Activated T-helper 1 cell treated with Interleukin-2 at 50 U/mL for 16 hours (primary cell): Measurements from ENCODE around the gene MYO16.
"Not testable (repeated sequence)": the region's sequence is repeated elsewhere in the genome, so short reads cannot be mapped to it uniquely, and the experiment has no call there.

Experiments
- DNase-seq: peaks from one replicate; pipeline ENCODE4 v3.0.0-alpha.2; 2020; ENCODE audit warnings: low read depth

MYO16 gene

GRCh38 chr13:109074436-109074835 lies 445.0 kb downstream of the MYO16 start:
- no peak for DNase-seq

- DNase-seq, result no peak
Observed at GRCh38 chr13:109074853-109075252, 445.4 kb downstream of the MYO16 start.

GRCh38 chr13:109087916-109088623 lies 458.7 kb downstream of the MYO16 start:
- DNase-seq, result no peak

- no peak for DNase-seq
Observed at GRCh38 chr13:109088624-109088917, 459.2 kb downstream of the MYO16 start.

GRCh38 chr13:109090796-109091195 lies 461.4 kb downstream of the MYO16 start:
- no peak for DNase-seq

- DNase-seq, result no peak
Observed at GRCh38 chr13:109091249-109091648, 461.8 kb downstream of the MYO16 start.

GRCh38 chr13:109092186-109092585 lies 462.8 kb downstream of the MYO16 start:
- DNase-seq, result not testable (repeated sequence)

- no peak for DNase-seq
Observed at GRCh38 chr13:109093998-109094397, 464.6 kb downstream of the MYO16 start.

GRCh38 chr13:109095126-109095525 lies 465.7 kb downstream of the MYO16 start:
- DNase-seq, result no peak

- no peak for DNase-seq
Observed at GRCh38 chr13:109096101-109096500, 466.7 kb downstream of the MYO16 start.

- no peak for DNase-seq
Observed at GRCh38 chr13:109100705-109101304, 471.4 kb downstream of the MYO16 start.

GRCh38 chr13:109101550-109102144 lies 472.2 kb downstream of the MYO16 start:
- no peak for DNase-seq

GRCh38 chr13:109105899-109106298 lies 476.5 kb downstream of the MYO16 start:
- DNase-seq, result no peak

- no peak for DNase-seq
Observed at GRCh38 chr13:109110159-109110558, 480.7 kb downstream of the MYO16 start.

GRCh38 chr13:109111141-109111540 lies 481.7 kb downstream of the MYO16 start:
- no peak for DNase-seq

- no peak for DNase-seq
Observed at GRCh38 chr13:109113427-109113826, 484.0 kb downstream of the MYO16 start.

- no peak for DNase-seq
Observed at GRCh38 chr13:109114162-109114561, 484.8 kb downstream of the MYO16 start.

GRCh38 chr13:109114991-109115390 lies 485.6 kb downstream of the MYO16 start:
- DNase-seq, result no peak

GRCh38 chr13:109118521-109118920 lies 489.1 kb downstream of the MYO16 start:
- DNase-seq, result no peak

- no peak for DNase-seq
Observed at GRCh38 chr13:109119896-109120295, 490.5 kb downstream of the MYO16 start.

GRCh38 chr13:109121826-109122225 lies 492.4 kb downstream of the MYO16 start:
- DNase-seq, result no peak

- DNase-seq, result no peak
Observed at GRCh38 chr13:109123971-109124370, 494.6 kb downstream of the MYO16 start.

GRCh38 chr13:109126178-109126577 lies 496.8 kb downstream of the MYO16 start:
- no peak for DNase-seq
